Endodermal cell (in vitro differentiated cells): ENCODE results near the gene SNAP29. TPM values are rescaled to one million over a fixed set of nuclear protein-coding genes. Genes with fewer than 3 reads are reported as not detected.

Experiments
- DNase-seq: peaks from one replicate; pipeline ENCODE4 v3.0.0-alpha.2; 2017
- H3K27ac ChIP-seq: 2 replicates; pipeline ENCODE4 v1.5.1; 2013; ENCODE audit warnings: mild to moderate bottlenecking, low read depth, low read length, moderate library complexity
- H3K27me3 ChIP-seq: 2 replicates; pipeline ENCODE4 v1.6.1; 2013; ENCODE audit warnings: mild to moderate bottlenecking, low read length, moderate library complexity; ENCODE audit not compliant: insufficient read depth, control insufficient read depth, poor library complexity, severe bottlenecking
- H3K36me3 ChIP-seq: 2 replicates; pipeline ENCODE4 v1.7.0; 2013; ENCODE audit warnings: mild to moderate bottlenecking, low read length, moderate library complexity; ENCODE audit not compliant: control insufficient read depth, insufficient read depth
- H3K4me1 ChIP-seq: one replicate; pipeline ENCODE4 v1.7.0; 2013; ENCODE audit warnings: low read length; ENCODE audit not compliant: control insufficient read depth, insufficient read depth
- H3K4me3 ChIP-seq: 2 replicates; pipeline ENCODE4 v1.5.1; 2013; ENCODE audit warnings: mild to moderate bottlenecking, low read length, moderate library complexity
- H3K9ac ChIP-seq: 2 replicates; pipeline ENCODE4 v1.6.1; 2013; ENCODE audit warnings: mild to moderate bottlenecking, low read length, moderate library complexity; ENCODE audit not compliant: poor library complexity, severe bottlenecking; ENCODE audit errors: extremely low read depth
- H3K9me3 ChIP-seq: 2 replicates; pipeline ENCODE4 v1.6.1; 2013; ENCODE audit warnings: mild to moderate bottlenecking, low read length, moderate library complexity; ENCODE audit not compliant: control insufficient read depth
- H3K27ac Mint-ChIP-seq: 2 replicates; pipeline ENCODE4 v1.8.0; 2020; ENCODE audit warnings: mixed read lengths
- H3K27me3 Mint-ChIP-seq: 2 replicates; pipeline ENCODE4 v1.8.0; 2021; ENCODE audit warnings: mild to moderate bottlenecking, mixed read lengths; ENCODE audit not compliant: insufficient read depth
- H3K36me3 Mint-ChIP-seq: 2 replicates; pipeline ENCODE4 v1.8.0; 2020; ENCODE audit warnings: low read depth, mixed read lengths
- H3K4me1 Mint-ChIP-seq: 2 replicates; pipeline ENCODE4 v1.8.0; 2020; ENCODE audit warnings: mixed read lengths
- H3K4me3 Mint-ChIP-seq: 2 replicates; pipeline ENCODE4 v1.8.0; 2020; ENCODE audit warnings: mild to moderate bottlenecking, moderate library complexity, mixed read lengths
- H3K9me3 Mint-ChIP-seq: 2 replicates; pipeline ENCODE4 v1.8.0; 2020; ENCODE audit warnings: mild to moderate bottlenecking, mixed read lengths
- WGBS, 2 experiments: methylation state at CpG; one replicate each; pipeline versions ENCODE4 v1.1.5 to v1.1.7; 2013; ENCODE audit warnings: missing lambda C conversion rate in 2 of 2, mixed read lengths in 1 of 2; ENCODE audit not compliant: insufficient coverage in 1 of 2, insufficient read length in 1 of 2; 5-methylcytosine and 5-hydroxymethylcytosine counted together
- total RNA-seq, 2 donors: library from RNA; stranded (reverse); fragmentation: NEBNext Ultra II Directional in 1 of 2; extraction: Animal tissue kit (Norgen Biotek cat#: 25700) in 1 of 2; gene quantifications; 2 replicates in 1 of 2; 3 replicates in 1 of 2; pipeline ENCODE4 v1.2.1, GENCODE V29; 2021
- TF ChIP-seq, protein P1 (sequence below): fragments of 200-600 bp; sonication (generic); conservative IDR thresholded peaks from 2 replicates; pipeline ENCODE4 v1.5.0; 2021; ENCODE audit warnings: antibody characterized with exemption, mild to moderate bottlenecking

Gene SNAP29
- total RNA-seq, 2 donors from 2014 or later, result 16.5 to 21.8 TPM

DNA sequence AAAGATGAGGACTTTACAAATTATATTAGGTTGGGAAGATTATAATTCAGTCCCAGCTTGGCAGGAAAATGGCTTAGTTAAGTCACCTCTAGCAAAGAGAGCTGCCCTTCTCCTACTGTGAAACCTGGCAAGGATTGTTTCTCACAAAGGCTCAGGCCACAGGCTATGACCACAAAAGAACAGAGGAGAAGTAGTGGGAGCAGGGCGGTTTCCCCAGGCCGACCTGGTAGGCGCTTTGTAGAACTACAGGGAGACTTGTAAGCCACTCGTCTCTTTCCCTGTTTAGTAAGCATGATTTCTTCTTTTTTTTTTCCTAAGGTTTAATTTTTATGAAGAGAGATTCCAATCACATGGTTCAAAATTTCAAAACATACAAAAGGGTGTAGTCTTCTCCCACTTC is 4.6 kb downstream of the SNAP29 start:
- no peak overlapping the region for H3K4me3 Mint-ChIP-seq
- TF ChIP-seq, protein P1, sequence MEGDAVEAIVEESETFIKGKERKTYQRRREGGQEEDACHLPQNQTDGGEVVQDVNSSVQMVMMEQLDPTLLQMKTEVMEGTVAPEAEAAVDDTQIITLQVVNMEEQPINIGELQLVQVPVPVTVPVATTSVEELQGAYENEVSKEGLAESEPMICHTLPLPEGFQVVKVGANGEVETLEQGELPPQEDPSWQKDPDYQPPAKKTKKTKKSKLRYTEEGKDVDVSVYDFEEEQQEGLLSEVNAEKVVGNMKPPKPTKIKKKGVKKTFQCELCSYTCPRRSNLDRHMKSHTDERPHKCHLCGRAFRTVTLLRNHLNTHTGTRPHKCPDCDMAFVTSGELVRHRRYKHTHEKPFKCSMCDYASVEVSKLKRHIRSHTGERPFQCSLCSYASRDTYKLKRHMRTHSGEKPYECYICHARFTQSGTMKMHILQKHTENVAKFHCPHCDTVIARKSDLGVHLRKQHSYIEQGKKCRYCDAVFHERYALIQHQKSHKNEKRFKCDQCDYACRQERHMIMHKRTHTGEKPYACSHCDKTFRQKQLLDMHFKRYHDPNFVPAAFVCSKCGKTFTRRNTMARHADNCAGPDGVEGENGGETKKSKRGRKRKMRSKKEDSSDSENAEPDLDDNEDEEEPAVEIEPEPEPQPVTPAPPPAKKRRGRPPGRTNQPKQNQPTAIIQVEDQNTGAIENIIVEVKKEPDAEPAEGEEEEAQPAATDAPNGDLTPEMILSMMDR, result no peak
- Histone ChIP-seq H3K9me3 (no peaks in the 10 kb centered on the region), H3K4me1 (no peaks in the 10 kb centered on the region), H3K27ac (no peak overlapping the region), H3K4me3 (no peak overlapping the region), H3K36me3 (peaks cover 11% of the 10 kb centered on the region), H3K9ac (no peak overlapping the region), H3K27me3 (no peaks in the 10 kb centered on the region)
- no peaks in the 10 kb centered on the region for H3K27me3 Mint-ChIP-seq
- whole genome bisulfite sequencing, 2 experiments, result 89% methylated on average over 4 of the region's 4 CpGs; no CpG with 5 or more reads in 1 of the 2 experiments
- H3K4me1 Mint-ChIP-seq, result peaks cover 7% of the 10 kb centered on the region
- DNase-seq, result no peak
- H3K36me3 Mint-ChIP-seq, result peaks cover 12% of the 10 kb centered on the region
- no peaks in the 10 kb centered on the region for H3K9me3 Mint-ChIP-seq
- H3K27ac Mint-ChIP-seq, result peak overlapping the region; percentile 17

DNA sequence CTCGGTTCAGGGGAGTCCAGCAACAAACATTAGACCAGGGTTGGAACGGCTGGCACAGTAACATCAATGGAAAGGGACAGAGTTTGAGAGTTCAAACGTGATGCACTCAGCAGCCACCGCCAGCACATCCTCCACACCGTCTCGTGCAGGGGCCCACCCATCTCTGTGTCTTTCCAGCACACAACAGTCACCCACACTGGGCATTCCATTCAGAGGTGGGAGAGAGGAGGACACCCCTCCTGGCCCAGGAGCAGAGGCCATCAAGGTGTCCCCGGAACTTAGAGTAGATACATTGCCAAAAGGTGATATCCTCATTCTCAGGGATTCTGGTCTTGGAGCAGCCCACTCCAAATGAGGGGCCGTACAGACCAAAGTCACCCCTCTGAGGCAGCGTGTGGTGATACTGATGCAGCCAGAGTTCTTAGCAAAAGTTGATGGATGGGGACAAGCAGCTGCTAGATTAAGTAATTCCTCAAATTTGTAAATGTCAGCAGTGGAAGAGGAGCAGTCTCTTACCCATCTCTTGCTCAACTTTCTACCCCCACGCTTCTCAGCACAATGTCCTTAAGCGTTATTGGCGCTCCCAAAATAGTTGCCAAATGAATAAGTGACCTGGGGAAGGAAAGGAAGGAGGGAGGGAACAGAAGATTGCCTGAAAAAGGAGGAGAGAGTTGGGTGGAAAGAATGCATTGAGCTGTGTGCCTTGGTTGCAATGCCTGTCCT is 5.5 kb downstream of the SNAP29 start:
- no peaks in the 10 kb centered on the region for H3K9me3 ChIP-seq
- no peak overlapping the region for H3K4me3 ChIP-seq
- H3K4me1 ChIP-seq, result no peaks in the 10 kb centered on the region
- H3K9me3 Mint-ChIP-seq, result no peaks in the 10 kb centered on the region
- DNase-seq, result no peak
- H3K27ac Mint-ChIP-seq, result no peak overlapping the region
- H3K36me3 ChIP-seq, result peaks cover 11% of the 10 kb centered on the region
- H3K36me3 Mint-ChIP-seq, result peaks cover 12% of the 10 kb centered on the region
- H3K9ac ChIP-seq, result no peak overlapping the region
- 89 to 93% methylated on average over 6 to 12 of the region's 12 CpGs for WGBS, 2 experiments
- H3K27me3 Mint-ChIP-seq, result no peaks in the 10 kb centered on the region
- H3K27ac ChIP-seq, result no peak overlapping the region
- no peak overlapping the region for H3K4me3 Mint-ChIP-seq
- H3K27me3 ChIP-seq, result no peaks in the 10 kb centered on the region
- H3K4me1 Mint-ChIP-seq, result peaks cover 6% of the 10 kb centered on the region
- TF ChIP-seq, protein P1, result no peak

DNA sequence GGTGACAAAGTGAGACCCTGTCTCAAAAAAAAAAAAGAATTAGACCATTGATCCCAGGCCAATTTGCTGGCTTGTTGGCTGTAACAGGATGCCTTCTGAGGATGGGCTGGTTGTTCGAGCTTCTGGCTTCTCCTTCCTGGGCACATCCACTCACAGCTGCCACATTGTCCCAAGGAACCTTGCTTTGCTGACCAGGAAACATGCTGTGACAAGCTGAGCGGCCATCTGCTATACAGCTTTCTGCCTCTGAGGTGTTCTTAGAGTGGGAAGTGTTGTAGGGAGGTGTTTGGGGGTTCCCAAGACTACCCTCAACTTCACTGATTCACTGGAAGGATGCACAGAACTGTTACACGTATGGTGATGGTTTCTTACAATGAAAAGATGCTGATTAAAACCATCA is 6.5 kb downstream of the SNAP29 start:
- no peaks in the 10 kb centered on the region for H3K9me3 Mint-ChIP-seq
- H3K9me3 ChIP-seq, result no peaks in the 10 kb centered on the region
- no peak overlapping the region for H3K4me3 Mint-ChIP-seq
- no peaks in the 10 kb centered on the region for H3K27me3 ChIP-seq
- H3K36me3 ChIP-seq, result peaks cover 14% of the 10 kb centered on the region
- H3K27ac Mint-ChIP-seq, result no peak overlapping the region
- no peak for DNase-seq
- peaks cover 12% of the 10 kb centered on the region for H3K36me3 Mint-ChIP-seq
- H3K4me1 Mint-ChIP-seq, result no peaks in the 10 kb centered on the region
- H3K4me1 ChIP-seq, result no peaks in the 10 kb centered on the region
- H3K9ac ChIP-seq, result no peak overlapping the region
- H3K27me3 Mint-ChIP-seq, result no peaks in the 10 kb centered on the region
- no peak overlapping the region for H3K27ac ChIP-seq
- WGBS, 2 experiments, result 88 to 100% methylated on average over 1 to 3 of the region's 3 CpGs
- TF ChIP-seq, protein P1, result no peak
- no peak overlapping the region for H3K4me3 ChIP-seq
